Astrocyte of the cerebellum (primary cell): ENCODE results near the gene GEMIN5.
A peak's percentile ranks its signal among the peaks of the same experiment; 100 is the strongest.

Experiments
- DNase-seq: peaks from one replicate; pipeline ENCODE4 v3.0.0-alpha.2; 2011; ENCODE audit warnings: low read depth
- H3K4me3 ChIP-seq: 2 replicates; pipeline ENCODE4 v1.5.1; 2011; ENCODE audit warnings: mild to moderate bottlenecking, low read depth, low read length, moderate library complexity
- CTCF ChIP-seq: IDR thresholded peaks from 2 replicates; pipeline ENCODE4 v1.5.1; 2012; ENCODE audit warnings: low read length, low read depth, moderate library complexity, mild to moderate bottlenecking; ENCODE audit errors: missing control alignments
- in situ Hi-C: cut with HindIII; loops from 2 replicates; pipeline ENCODE4 v1.10.0; 2017; ENCODE audit warnings: low sequenced_read_pairs

GEMIN5 gene

GRCh38 chr5:154851351-154851750 is 86.7 kb downstream of the GEMIN5 start:
- no peak overlapping the region for H3K4me3 ChIP-seq
- no peak for TF ChIP-seq CTCF
- in situ Hi-C loops = no loop called here
- no peak for DNase-seq

GRCh38 chr5:154850255-154851062 is 87.6 kb downstream of the GEMIN5 start, which contains the start of gene FAXDC2:
FAXDC2 (minus strand) TSS chr5:154850603; CDS start chr5:154838178, 12,425 bp downstream.
- peak within 1 kb of the TSS; percentile 74 for H3K4me3 ChIP-seq
- DNase-seq = peak; percentile 68

GRCh38 chr5:154849791-154850201 is 88.2 kb downstream of the GEMIN5 start:
- DNase-seq = no peak
- no peak for TF ChIP-seq CTCF
- H3K4me3 ChIP-seq = peak overlapping the region; percentile 74
- in situ Hi-C loops = no loop called here

More at GRCh38 chr5:154850255-154851062, 87.6 kb downstream of the GEMIN5 start, which contains the start of gene FAXDC2:
- TF ChIP-seq CTCF = no peak
- in situ Hi-C loops = no loop called here

GRCh38 chr5:154849264-154849785 is 88.7 kb downstream of the GEMIN5 start:
- in situ Hi-C loops = no loop called here
- peak overlapping the region; percentile 74 for H3K4me3 ChIP-seq
- no peak for DNase-seq
- no peak for TF ChIP-seq CTCF

- no peak overlapping the region for H3K4me3 ChIP-seq
- in situ Hi-C loops = no loop called here
- no peak for DNase-seq
- no peak for TF ChIP-seq CTCF
Measured at GRCh38 chr5:154844809-154845208, 93.2 kb downstream of the GEMIN5 start.

- no peak for DNase-seq
- no peak for TF ChIP-seq CTCF
- in situ Hi-C loops = no loop called here
Measured at GRCh38 chr5:154842689-154843530, 95.1 kb downstream of the GEMIN5 start.

More at GRCh38 chr5:154842689-154843530, 95.1 kb downstream of the GEMIN5 start:
- no peak overlapping the region for H3K4me3 ChIP-seq
